Activated naive CD8-positive, alpha-beta T cell treated with anti-CD3 and anti-CD28 coated beads, Interleukin-2, amount 50 U/mL, for 24 hours (primary cell): ENCODE data around the gene WDHD1.
"Not testable (repeated sequence)": the region's sequence is repeated elsewhere in the genome, so short reads cannot be mapped to it uniquely, and the experiment has no call there.

ENCODE experiments used
- ATAC-seq: fragments of 150-1000 bp; cut with Tn5 transposase; one replicate; pipeline ENCODE4 v1.10.0; 2021
- DNase-seq: peaks from one replicate; pipeline ENCODE4 v3.0.0; 2021
- H3K27ac Mint-ChIP-seq: one replicate; pipeline ENCODE4 v1.8.0; 2021; ENCODE audit warnings: mild to moderate bottlenecking, mixed read lengths
- H3K27me3 Mint-ChIP-seq: one replicate; pipeline ENCODE4 v1.8.0; 2021; ENCODE audit warnings: mixed read lengths
- H3K36me3 Mint-ChIP-seq: one replicate; pipeline ENCODE4 v1.8.0; 2021; ENCODE audit warnings: low read depth, mixed read lengths
- H3K4me1 Mint-ChIP-seq: one replicate; pipeline ENCODE4 v1.8.0; 2021; ENCODE audit warnings: mixed read lengths
- H3K4me3 Mint-ChIP-seq: one replicate; pipeline ENCODE4 v1.8.0; 2021; ENCODE audit warnings: mild to moderate bottlenecking, moderate library complexity, mixed read lengths
- H3K9me3 Mint-ChIP-seq: one replicate; pipeline ENCODE4 v1.8.0; 2021; ENCODE audit warnings: mixed read lengths

WDHD1 gene

DNA sequence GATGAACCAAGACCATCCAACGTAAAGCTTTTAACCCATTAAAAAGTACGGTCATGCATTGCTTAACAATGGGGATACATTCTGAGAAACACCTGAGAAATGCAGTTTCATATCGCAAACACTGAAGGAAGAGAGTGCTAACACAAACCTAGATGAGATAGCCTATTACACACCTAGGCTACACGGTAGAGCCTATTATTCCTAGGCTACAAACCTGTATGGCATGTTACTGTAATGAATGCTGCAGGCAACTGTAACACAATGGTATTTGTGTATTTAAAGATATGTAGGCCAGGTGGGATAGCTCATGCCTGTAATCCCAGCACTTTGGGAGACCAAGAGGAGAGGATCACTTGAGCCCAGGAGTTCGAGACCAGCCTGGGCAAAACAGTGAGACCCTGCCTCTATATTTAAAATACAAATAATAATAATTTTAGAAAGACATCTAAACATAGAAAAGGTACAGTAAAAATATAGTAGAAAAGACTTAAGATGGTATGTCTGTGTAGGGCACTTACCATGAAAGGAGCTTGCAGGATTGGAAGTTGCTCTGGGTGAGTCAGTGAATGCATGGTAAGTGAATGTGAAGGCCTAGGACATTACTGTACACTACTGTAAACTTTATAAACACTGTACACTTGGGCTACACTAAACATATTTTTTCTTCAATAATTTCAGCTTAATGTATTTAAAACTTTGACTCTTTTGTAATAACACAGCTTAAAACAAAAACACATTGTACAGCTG is 128.9 kb downstream of the WDHD1 start:
- ATAC-seq, H3K27ac Mint-ChIP-seq, H3K36me3 Mint-ChIP-seq, H3K4me3 Mint-ChIP-seq, H3K9me3 Mint-ChIP-seq, H3K27me3 Mint-ChIP-seq, DNase-seq: not testable (repeated sequence)
- H3K4me1 Mint-ChIP-seq, result peaks cover 31% of the 10 kb centered on the region

DNA sequence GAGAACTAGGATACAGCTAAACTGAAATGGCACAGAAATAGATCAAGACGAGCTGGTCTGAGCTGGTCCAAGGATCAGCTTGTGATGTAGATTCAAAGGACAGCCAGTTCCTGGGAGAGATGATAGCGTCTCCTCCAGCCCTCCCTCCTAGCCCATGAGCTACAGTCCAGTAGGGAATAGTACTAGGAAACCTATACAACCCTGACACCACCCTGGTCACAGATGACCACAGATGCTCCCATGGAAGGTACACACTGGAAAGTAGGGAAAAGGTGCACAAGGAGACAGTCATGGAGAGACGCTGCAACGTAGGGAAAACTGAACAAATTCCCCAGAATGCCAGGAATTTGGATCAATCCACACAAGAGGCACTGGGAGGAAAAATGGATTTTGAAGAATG is 131.2 kb downstream of the WDHD1 start:
- ATAC-seq (no peak), DNase-seq (no peak)
- H3K36me3 Mint-ChIP-seq, result peaks cover 9% of the 10 kb centered on the region
- H3K9me3 Mint-ChIP-seq, result no peaks in the 10 kb centered on the region
- no peak overlapping the region for H3K4me3 Mint-ChIP-seq
- H3K27ac Mint-ChIP-seq, result no peak overlapping the region
- no peaks in the 10 kb centered on the region for H3K27me3 Mint-ChIP-seq
- H3K4me1 Mint-ChIP-seq, result peaks cover 33% of the 10 kb centered on the region

DNA sequence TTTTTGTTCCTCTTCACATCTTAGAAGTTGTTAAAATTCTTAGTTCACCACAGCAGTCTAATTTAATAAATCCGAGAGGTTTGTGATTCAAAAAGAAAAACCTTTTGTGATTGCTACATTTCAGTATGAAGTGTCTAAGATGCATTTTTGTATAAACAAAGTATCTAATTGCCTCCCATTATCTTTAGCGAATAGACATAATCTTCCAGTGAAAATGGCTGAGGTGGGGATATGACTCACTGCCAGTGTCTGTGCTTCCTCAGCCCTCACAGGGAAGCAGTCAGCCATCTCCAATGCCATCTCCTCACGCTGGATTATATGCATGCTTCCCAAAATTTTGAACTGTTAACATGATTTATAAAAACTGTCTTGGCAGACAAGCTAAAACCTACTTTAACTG is 131.9 kb downstream of the WDHD1 start:
- no peak overlapping the region for H3K27ac Mint-ChIP-seq
- H3K9me3 Mint-ChIP-seq, result no peaks in the 10 kb centered on the region
- H3K27me3 Mint-ChIP-seq, result no peaks in the 10 kb centered on the region
- H3K4me1 Mint-ChIP-seq, result peaks cover 30% of the 10 kb centered on the region
- peaks cover 6% of the 10 kb centered on the region for H3K36me3 Mint-ChIP-seq
- ATAC-seq, result no peak
- DNase-seq, result no peak
- no peak overlapping the region for H3K4me3 Mint-ChIP-seq

DNA sequence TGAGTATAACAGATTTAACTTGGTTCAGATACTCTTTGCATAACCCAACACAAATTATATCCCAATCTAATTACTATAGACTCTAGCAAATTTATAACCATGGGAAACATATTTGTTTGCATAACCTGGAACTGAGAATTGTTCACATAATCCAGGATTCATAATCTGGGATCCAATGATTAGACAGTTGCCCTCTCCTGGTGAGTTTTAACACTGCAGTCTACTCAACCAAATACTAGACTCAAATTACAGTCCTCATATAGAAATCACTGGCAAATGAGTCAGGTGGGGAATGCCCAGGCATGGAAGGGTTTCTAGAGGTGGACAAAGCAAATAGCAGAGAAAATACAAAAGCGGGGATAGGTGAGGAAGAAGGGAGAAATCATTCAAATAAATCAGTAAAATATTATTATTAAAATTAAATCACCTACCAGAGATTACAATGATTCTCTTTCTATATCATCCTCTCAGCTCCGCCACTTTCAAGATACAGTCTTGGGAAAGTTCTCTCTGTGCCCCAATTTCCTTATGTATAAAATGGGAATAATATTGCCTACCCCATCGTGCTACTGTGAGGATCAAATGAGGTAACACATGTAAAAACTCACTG is 133.6 kb downstream of the WDHD1 start:
- ATAC-seq, result peak; percentile 72
- DNase-seq, result peak; percentile 24
- H3K36me3 Mint-ChIP-seq, result peaks cover 5% of the 10 kb centered on the region
- no peak overlapping the region for H3K4me3 Mint-ChIP-seq
- peaks cover 37% of the 10 kb centered on the region for H3K4me1 Mint-ChIP-seq
- H3K9me3 Mint-ChIP-seq, result no peaks in the 10 kb centered on the region
- H3K27me3 Mint-ChIP-seq, result no peaks in the 10 kb centered on the region
- H3K27ac Mint-ChIP-seq, result no peak overlapping the region

DNA sequence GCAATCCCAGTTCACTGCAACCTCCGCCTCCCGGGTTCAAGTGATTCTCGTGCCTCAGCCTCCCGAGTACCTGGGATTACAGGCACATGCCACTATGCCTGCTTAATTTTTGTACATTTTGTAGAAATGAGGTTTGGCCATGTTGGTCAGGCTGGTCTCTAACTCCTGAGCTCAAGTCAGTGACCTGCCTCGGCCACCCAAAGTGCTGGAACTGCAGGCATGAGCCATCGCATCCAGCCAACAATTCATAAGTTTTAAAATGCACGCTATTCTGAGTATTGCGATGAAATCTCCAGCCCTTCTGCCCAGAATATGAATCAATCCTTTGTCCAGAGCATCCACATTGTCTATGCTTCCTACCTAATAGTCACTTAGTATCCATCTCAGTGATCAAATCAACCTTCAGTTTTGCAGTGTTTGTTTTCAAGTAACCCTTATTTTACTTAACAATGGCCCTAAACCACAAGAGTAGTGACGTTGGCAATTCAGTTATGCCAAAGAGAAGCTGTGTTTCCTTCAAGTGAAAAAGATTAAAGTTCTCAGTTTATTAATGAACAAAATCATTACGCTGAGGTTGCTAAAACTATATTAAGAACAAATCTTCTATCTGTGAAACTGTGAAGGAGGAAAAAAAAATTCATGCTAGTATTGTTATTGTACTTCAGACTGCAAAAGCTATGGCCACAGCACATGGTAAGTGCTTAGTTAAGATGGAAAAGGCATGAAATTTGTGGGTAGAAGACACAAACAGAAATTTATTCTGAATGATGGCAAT is 135.2 kb downstream of the WDHD1 start:
- Mint-ChIP-seq H3K27ac (no peak overlapping the region), H3K36me3 (peaks cover 5% of the 10 kb centered on the region), H3K4me3 (no peak overlapping the region), H3K27me3 (no peaks in the 10 kb centered on the region), H3K4me1 (peaks cover 42% of the 10 kb centered on the region), H3K9me3 (no peaks in the 10 kb centered on the region)
- no peak for ATAC-seq
- DNase-seq, result no peak

DNA sequence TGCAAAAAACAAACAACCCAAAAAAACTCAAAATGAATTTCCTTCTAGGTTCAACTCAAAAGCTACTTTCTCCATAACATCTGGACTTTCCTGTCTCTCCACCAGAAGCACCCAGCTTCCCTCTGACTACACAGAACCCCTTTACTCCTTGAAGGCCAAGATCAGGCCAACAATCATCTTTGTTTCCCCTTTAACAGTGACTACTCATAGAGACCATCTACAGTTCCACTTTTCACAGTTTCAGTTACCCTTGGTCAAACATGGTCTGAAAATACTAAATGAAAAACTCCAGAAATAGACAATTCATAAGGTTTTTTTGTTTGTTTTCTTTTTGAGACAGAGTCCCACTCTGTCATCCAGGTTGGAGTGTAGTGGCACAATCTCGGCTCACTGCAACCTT is 136.1 kb downstream of the WDHD1 start:
- no peak overlapping the region for H3K4me3 Mint-ChIP-seq
- H3K4me1 Mint-ChIP-seq, result peaks cover 43% of the 10 kb centered on the region
- peaks cover 5% of the 10 kb centered on the region for H3K36me3 Mint-ChIP-seq
- peak overlapping the region; percentile 52 for H3K27ac Mint-ChIP-seq
- no peaks in the 10 kb centered on the region for H3K27me3 Mint-ChIP-seq
- no peak for ATAC-seq
- no peaks in the 10 kb centered on the region for H3K9me3 Mint-ChIP-seq
- DNase-seq, result no peak

DNA sequence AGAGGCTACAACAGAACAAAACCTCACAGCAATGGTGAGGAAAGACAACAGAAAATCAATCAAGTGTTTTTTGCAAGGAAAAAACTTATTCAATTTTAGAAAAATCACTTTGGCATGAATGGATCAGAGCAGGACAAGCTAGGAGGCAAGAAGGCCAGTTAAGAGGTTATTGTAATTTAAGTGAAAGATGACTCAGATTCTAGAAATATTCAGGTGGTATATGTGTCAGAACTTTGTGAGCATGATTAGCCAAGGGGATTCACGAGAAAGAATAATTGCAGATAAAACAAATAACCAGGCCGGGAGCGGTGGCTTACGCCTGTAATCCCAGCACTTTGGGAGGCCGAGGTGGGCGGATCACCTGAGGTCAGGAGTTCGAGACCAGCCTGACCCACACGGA is 137.0 kb downstream of the WDHD1 start:
- peaks cover 43% of the 10 kb centered on the region for H3K4me1 Mint-ChIP-seq
- no peaks in the 10 kb centered on the region for H3K27me3 Mint-ChIP-seq
- H3K9me3 Mint-ChIP-seq, result no peaks in the 10 kb centered on the region
- H3K4me3 Mint-ChIP-seq, result no peak overlapping the region
- no peak overlapping the region for H3K27ac Mint-ChIP-seq
- ATAC-seq (no peak), DNase-seq (no peak)
- peaks cover 5% of the 10 kb centered on the region for H3K36me3 Mint-ChIP-seq
